ENCODE data around the gene MANEA.

Gene MANEA

GRCh38 chr6:95569560-95569959, 7.8 kb upstream of the MANEA start:
- Histone ChIP-seq H3K27ac (ENCODE audit: insufficient read depth in 1 of 2, low read depth in 1 of 2, low read length in 2 of 2, poor library complexity in 1 of 2, severe bottlenecking in 2 of 2) (no peak overlapping the region), H3K9me3 (ENCODE audit: control extremely low read depth in 1 of 5, control insufficient read depth in 4 of 5, insufficient read depth in 2 of 5, low read depth in 1 of 5, low read length in 4 of 5) (no peaks in the 10 kb centered on the region), H3K4me1 (ENCODE audit: control extremely low read depth in 1 of 4, control insufficient read depth in 4 of 4, insufficient read depth in 4 of 4, low read length in 3 of 4) (peaks cover 0 to 7% (median 4%) of the 10 kb centered on the region in 4 experiments), H3K36me3 (ENCODE audit: control insufficient read depth in 4 of 4, insufficient read depth in 4 of 4, low read length in 3 of 4) (no peaks in the 10 kb centered on the region), H3K4me3 (ENCODE audit: control insufficient read depth in 1 of 7, extremely low read depth in 1 of 7, insufficient read depth in 4 of 7, low read depth in 2 of 7, low read length in 6 of 7) (no peak overlapping the region), H3K27me3 (replicated peaks in 2 of 5; ENCODE audit: control insufficient read depth in 4 of 5, insufficient read depth in 5 of 5, low read length in 4 of 5) (no peaks in the 10 kb centered on the region)
- no peak for DNase-seq
- POLR2A ChIA-PET: no interaction called here
- CTCF ChIA-PET: no interaction called here
- WGBS (ENCODE audit: insufficient coverage): 93% methylated on average over 4 of the region's 5 CpGs

DNA sequence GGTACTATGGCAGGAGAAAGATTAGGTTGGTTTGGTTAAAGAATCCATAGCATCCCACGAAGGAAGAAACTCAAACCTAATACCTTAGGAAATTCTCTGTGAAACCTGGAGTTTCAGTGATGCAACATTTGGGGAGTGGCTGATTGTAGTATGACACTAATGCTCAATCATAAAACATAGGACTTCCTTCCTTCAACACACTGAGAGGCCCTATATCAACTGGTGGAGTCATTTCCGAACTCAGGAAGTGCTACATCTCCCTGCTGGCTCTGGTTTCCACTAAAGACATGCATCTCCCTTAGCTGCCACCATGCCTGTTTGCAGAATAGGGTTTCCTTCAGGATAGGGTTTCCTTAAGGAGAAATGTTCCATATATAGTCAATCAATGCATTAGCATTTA, 5.2 kb upstream of the MANEA start:
- no peaks in the 10 kb centered on the region for H3K27me3 ChIP-seq (replicated peaks in 2 of 5; ENCODE audit: control insufficient read depth in 4 of 5, insufficient read depth in 5 of 5, low read length in 4 of 5)
- CTCF ChIA-PET: no interaction called here
- POLR2A ChIA-PET: no interaction called here
- DNase-seq: peak in 1 of 3 donors; percentile 12
- peaks cover 5 to 24% (median 14%) of the 10 kb centered on the region in 4 experiments for H3K4me1 ChIP-seq (ENCODE audit: control extremely low read depth in 1 of 4, control insufficient read depth in 4 of 4, insufficient read depth in 4 of 4, low read length in 3 of 4)
- no peak overlapping the region for H3K27ac ChIP-seq (ENCODE audit: insufficient read depth in 1 of 2, low read depth in 1 of 2, low read length in 2 of 2, poor library complexity in 1 of 2, severe bottlenecking in 2 of 2)
- H3K4me3 ChIP-seq (ENCODE audit: control insufficient read depth in 1 of 7, extremely low read depth in 1 of 7, insufficient read depth in 4 of 7, low read depth in 2 of 7, low read length in 6 of 7): no peak overlapping the region
- 0% methylated on average over 1 of the region's 2 CpGs for WGBS (ENCODE audit: insufficient coverage)
- H3K36me3 ChIP-seq (ENCODE audit: control insufficient read depth in 4 of 4, insufficient read depth in 4 of 4, low read length in 3 of 4): no peaks in the 10 kb centered on the region
- H3K9me3 ChIP-seq (ENCODE audit: control extremely low read depth in 1 of 5, control insufficient read depth in 4 of 5, insufficient read depth in 2 of 5, low read depth in 1 of 5, low read length in 4 of 5): no peaks in the 10 kb centered on the region

DNA sequence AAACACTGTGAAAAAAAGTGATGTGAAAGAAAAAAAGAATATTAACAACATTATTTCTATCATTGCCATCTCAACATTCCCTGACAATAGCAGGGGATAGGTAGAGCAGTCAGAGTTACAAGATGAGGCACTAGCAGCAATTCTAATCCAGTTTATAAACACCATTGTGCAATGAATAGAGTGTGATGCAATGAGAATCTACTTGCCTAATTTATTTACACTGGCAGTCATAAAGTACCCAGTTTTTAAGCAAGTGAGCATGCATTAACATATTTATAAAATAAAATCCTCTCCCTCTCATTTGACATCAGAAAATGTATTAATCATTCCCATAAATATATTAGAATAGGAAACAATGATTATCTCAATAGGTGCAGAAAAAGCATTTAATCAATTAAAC, 2.5 kb upstream of the MANEA start:
- H3K27me3 ChIP-seq (replicated peaks in 2 of 5; ENCODE audit: control insufficient read depth in 4 of 5, insufficient read depth in 5 of 5, low read length in 4 of 5): no peaks in the 10 kb centered on the region
- CTCF ChIA-PET: no interaction called here
- no peaks in the 10 kb centered on the region for H3K9me3 ChIP-seq (ENCODE audit: control extremely low read depth in 1 of 5, control insufficient read depth in 4 of 5, insufficient read depth in 2 of 5, low read depth in 1 of 5, low read length in 4 of 5)
- POLR2A ChIA-PET: no interaction called here
- H3K4me3 ChIP-seq (ENCODE audit: control insufficient read depth in 1 of 7, extremely low read depth in 1 of 7, insufficient read depth in 4 of 7, low read depth in 2 of 7, low read length in 6 of 7): peak overlapping the region in 3 of 7 experiments; percentile 7 to 88 (median 13)
- no peaks in the 10 kb centered on the region for H3K36me3 ChIP-seq (ENCODE audit: control insufficient read depth in 4 of 4, insufficient read depth in 4 of 4, low read length in 3 of 4)
- peaks cover 8 to 37% (median 21%) of the 10 kb centered on the region in 4 experiments for H3K4me1 ChIP-seq (ENCODE audit: control extremely low read depth in 1 of 4, control insufficient read depth in 4 of 4, insufficient read depth in 4 of 4, low read length in 3 of 4)
- no peak overlapping the region for H3K27ac ChIP-seq (ENCODE audit: insufficient read depth in 1 of 2, low read depth in 1 of 2, low read length in 2 of 2, poor library complexity in 1 of 2, severe bottlenecking in 2 of 2)
- peak in 2 of 3 donors; percentile 20 to 27 for DNase-seq

- peak in 2 of 3 donors; percentile 52 to 59 for DNase-seq
- H3K27ac ChIP-seq (ENCODE audit: insufficient read depth in 1 of 2, low read depth in 1 of 2, low read length in 2 of 2, poor library complexity in 1 of 2, severe bottlenecking in 2 of 2): peak overlapping the region; percentile 86 to 94
- ChIA-PET POLR2A (no interaction called here), CTCF (no interaction called here)
- peaks cover 8 to 37% (median 21%) of the 10 kb centered on the region in 4 experiments for H3K4me1 ChIP-seq (ENCODE audit: control extremely low read depth in 1 of 4, control insufficient read depth in 4 of 4, insufficient read depth in 4 of 4, low read length in 3 of 4)
- H3K4me3 ChIP-seq (ENCODE audit: control insufficient read depth in 1 of 7, extremely low read depth in 1 of 7, insufficient read depth in 4 of 7, low read depth in 2 of 7, low read length in 6 of 7): peak overlapping the region in 6 of 7 experiments; percentile 79 to 99 (median 92)
- no peaks in the 10 kb centered on the region for H3K27me3 ChIP-seq (replicated peaks in 2 of 5; ENCODE audit: control insufficient read depth in 4 of 5, insufficient read depth in 5 of 5, low read length in 4 of 5)
- no peaks in the 10 kb centered on the region for H3K36me3 ChIP-seq (ENCODE audit: control insufficient read depth in 4 of 4, insufficient read depth in 4 of 4, low read length in 3 of 4)
- no peaks in the 10 kb centered on the region for H3K9me3 ChIP-seq (ENCODE audit: control extremely low read depth in 1 of 5, control insufficient read depth in 4 of 5, insufficient read depth in 2 of 5, low read depth in 1 of 5, low read length in 4 of 5)
- WGBS (ENCODE audit: insufficient coverage): no CpG with 5 or more reads among the region's 5 CpGs
Observed at GRCh38 chr6:95576218-95576997, 927 bp upstream of the MANEA start.

GRCh38 chr6:95576998-95577303, 384 bp upstream of the MANEA start:
- peak overlapping the region; percentile 86 to 94 for H3K27ac ChIP-seq (ENCODE audit: insufficient read depth in 1 of 2, low read depth in 1 of 2, low read length in 2 of 2, poor library complexity in 1 of 2, severe bottlenecking in 2 of 2)
- H3K27me3 ChIP-seq (replicated peaks in 2 of 5; ENCODE audit: control insufficient read depth in 4 of 5, insufficient read depth in 5 of 5, low read length in 4 of 5): no peaks in the 10 kb centered on the region
- no peaks in the 10 kb centered on the region for H3K36me3 ChIP-seq (ENCODE audit: control insufficient read depth in 4 of 4, insufficient read depth in 4 of 4, low read length in 3 of 4)
- ChIA-PET POLR2A (no interaction called here), CTCF (no interaction called here)
- H3K4me1 ChIP-seq (ENCODE audit: control extremely low read depth in 1 of 4, control insufficient read depth in 4 of 4, insufficient read depth in 4 of 4, low read length in 3 of 4): peaks cover 8 to 37% (median 21%) of the 10 kb centered on the region in 4 experiments
- peak overlapping the region; percentile 62 to 99 (median 88) for H3K4me3 ChIP-seq (ENCODE audit: control insufficient read depth in 1 of 7, extremely low read depth in 1 of 7, insufficient read depth in 4 of 7, low read depth in 2 of 7, low read length in 6 of 7)
- DNase-seq: no peak
- no peaks in the 10 kb centered on the region for H3K9me3 ChIP-seq (ENCODE audit: control extremely low read depth in 1 of 5, control insufficient read depth in 4 of 5, insufficient read depth in 2 of 5, low read depth in 1 of 5, low read length in 4 of 5)
- 0% methylated on average over 3 of the region's 3 CpGs for WGBS (ENCODE audit: insufficient coverage)

DNA sequence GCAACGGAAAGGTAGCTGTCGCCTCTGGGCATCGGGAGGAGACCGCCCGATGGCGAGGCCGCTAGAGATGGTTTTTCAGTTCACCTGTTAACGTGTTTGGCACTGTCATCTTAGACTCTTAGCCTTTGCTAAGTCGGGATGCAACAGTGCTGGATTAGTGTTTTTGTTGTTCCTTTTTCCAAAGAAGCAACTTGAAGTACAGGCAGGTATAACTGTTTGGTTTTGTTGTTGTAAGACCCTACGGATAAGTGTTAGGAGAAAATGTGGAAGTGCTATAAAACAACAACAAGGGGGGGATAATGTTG, 723 bp downstream of the MANEA start:
- no peaks in the 10 kb centered on the region for H3K27me3 ChIP-seq (replicated peaks in 2 of 5; ENCODE audit: control insufficient read depth in 4 of 5, insufficient read depth in 5 of 5, low read length in 4 of 5)
- ChIA-PET CTCF (interaction anchor here (1.1 kb wide), 1 partner anchor 9 kb away, joined by 3 read pairs; no protein-coding TSS in a partner anchor), POLR2A (no interaction called here)
- peak overlapping the region; percentile 77 to 91 for H3K27ac ChIP-seq (ENCODE audit: insufficient read depth in 1 of 2, low read depth in 1 of 2, low read length in 2 of 2, poor library complexity in 1 of 2, severe bottlenecking in 2 of 2)
- H3K36me3 ChIP-seq (ENCODE audit: control insufficient read depth in 4 of 4, insufficient read depth in 4 of 4, low read length in 3 of 4): no peaks in the 10 kb centered on the region
- peak in 1 of 3 donors; percentile 46 for DNase-seq
- 0% methylated on average over 10 of the region's 10 CpGs for WGBS (ENCODE audit: insufficient coverage)
- peaks cover 8 to 30% (median 17%) of the 10 kb centered on the region in 4 experiments for H3K4me1 ChIP-seq (ENCODE audit: control extremely low read depth in 1 of 4, control insufficient read depth in 4 of 4, insufficient read depth in 4 of 4, low read length in 3 of 4)
- no peaks in the 10 kb centered on the region for H3K9me3 ChIP-seq (ENCODE audit: control extremely low read depth in 1 of 5, control insufficient read depth in 4 of 5, insufficient read depth in 2 of 5, low read depth in 1 of 5, low read length in 4 of 5)
- peak overlapping the region; percentile 59 to 99 (median 88) for H3K4me3 ChIP-seq (ENCODE audit: control insufficient read depth in 1 of 7, extremely low read depth in 1 of 7, insufficient read depth in 4 of 7, low read depth in 2 of 7, low read length in 6 of 7)

DNA sequence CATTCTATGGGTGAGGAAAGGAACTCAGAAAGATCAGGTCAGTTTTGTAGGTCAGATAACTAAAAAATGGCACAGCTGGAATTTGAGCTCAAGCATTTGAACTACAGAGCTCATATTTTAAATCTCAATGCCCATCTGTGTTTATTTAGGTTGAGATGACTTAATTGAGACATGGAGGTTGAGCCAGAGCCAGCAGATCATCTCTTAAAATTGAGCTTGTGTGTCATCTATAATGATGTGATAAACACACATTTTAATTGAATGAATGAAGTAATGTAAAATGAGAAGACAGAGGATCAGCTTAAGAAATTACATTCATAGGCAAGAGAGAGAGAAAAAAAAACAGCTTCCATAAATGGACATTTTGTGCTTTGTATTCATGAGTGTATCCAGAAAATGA, 3.7 kb downstream of the MANEA start:
- Histone ChIP-seq H3K36me3 (ENCODE audit: control insufficient read depth in 4 of 4, insufficient read depth in 4 of 4, low read length in 3 of 4) (no peaks in the 10 kb centered on the region), H3K27ac (ENCODE audit: insufficient read depth in 1 of 2, low read depth in 1 of 2, low read length in 2 of 2, poor library complexity in 1 of 2, severe bottlenecking in 2 of 2) (no peak overlapping the region), H3K27me3 (replicated peaks in 2 of 5; ENCODE audit: control insufficient read depth in 4 of 5, insufficient read depth in 5 of 5, low read length in 4 of 5) (no peaks in the 10 kb centered on the region), H3K9me3 (ENCODE audit: control extremely low read depth in 1 of 5, control insufficient read depth in 4 of 5, insufficient read depth in 2 of 5, low read depth in 1 of 5, low read length in 4 of 5) (peaks cover 0 to 14% (median 3%) of the 10 kb centered on the region in 5 experiments), H3K4me3 (ENCODE audit: control insufficient read depth in 1 of 7, extremely low read depth in 1 of 7, insufficient read depth in 4 of 7, low read depth in 2 of 7, low read length in 6 of 7) (no peak overlapping the region), H3K4me1 (ENCODE audit: control extremely low read depth in 1 of 4, control insufficient read depth in 4 of 4, insufficient read depth in 4 of 4, low read length in 3 of 4) (peaks cover 7 to 17% (median 10%) of the 10 kb centered on the region in 4 experiments)
- ChIA-PET POLR2A (no interaction called here), CTCF (no interaction called here)
- DNase-seq: no peak
